Epithelial cell of proximal tubule (primary cell): Measurements from ENCODE around the gene TMEM182. TPM values are rescaled to one million over a fixed set of nuclear protein-coding genes. Genes with fewer than 3 reads are reported as not detected.

Experiments used
- DNase-seq: peaks from one replicate; pipeline ENCODE4 v3.0.0-alpha.2; 2011; ENCODE audit warnings: low read depth
- H3K4me3 ChIP-seq: 2 replicates; pipeline ENCODE4 v1.5.1; 2011; ENCODE audit warnings: low read depth, mild to moderate bottlenecking, low read length
- total RNA-seq: library from RNA; depleted of rRNA; stranded (reverse); fragments of >200 nt; gene quantifications from 2 replicates; pipeline ENCODE4 v1.2.3, GENCODE V29; 2015
- TF ChIP-seq, protein P1 (sequence below): conservative IDR thresholded peaks from 2 replicates; pipeline ENCODE4 v1.5.1; 2012; ENCODE audit warnings: low read depth, mild to moderate bottlenecking, low read length

The TMEM182 gene
- total RNA-seq, 1 donor from 2014 or later = 4.2 TPM

GRCh38 chr2:102798181-102798580, 36.4 kb downstream of the TMEM182 start:
- DNase-seq = no peak
- no peak overlapping the region for H3K4me3 ChIP-seq
- TF ChIP-seq, protein P1, sequence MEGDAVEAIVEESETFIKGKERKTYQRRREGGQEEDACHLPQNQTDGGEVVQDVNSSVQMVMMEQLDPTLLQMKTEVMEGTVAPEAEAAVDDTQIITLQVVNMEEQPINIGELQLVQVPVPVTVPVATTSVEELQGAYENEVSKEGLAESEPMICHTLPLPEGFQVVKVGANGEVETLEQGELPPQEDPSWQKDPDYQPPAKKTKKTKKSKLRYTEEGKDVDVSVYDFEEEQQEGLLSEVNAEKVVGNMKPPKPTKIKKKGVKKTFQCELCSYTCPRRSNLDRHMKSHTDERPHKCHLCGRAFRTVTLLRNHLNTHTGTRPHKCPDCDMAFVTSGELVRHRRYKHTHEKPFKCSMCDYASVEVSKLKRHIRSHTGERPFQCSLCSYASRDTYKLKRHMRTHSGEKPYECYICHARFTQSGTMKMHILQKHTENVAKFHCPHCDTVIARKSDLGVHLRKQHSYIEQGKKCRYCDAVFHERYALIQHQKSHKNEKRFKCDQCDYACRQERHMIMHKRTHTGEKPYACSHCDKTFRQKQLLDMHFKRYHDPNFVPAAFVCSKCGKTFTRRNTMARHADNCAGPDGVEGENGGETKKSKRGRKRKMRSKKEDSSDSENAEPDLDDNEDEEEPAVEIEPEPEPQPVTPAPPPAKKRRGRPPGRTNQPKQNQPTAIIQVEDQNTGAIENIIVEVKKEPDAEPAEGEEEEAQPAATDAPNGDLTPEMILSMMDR = no peak

DNA sequence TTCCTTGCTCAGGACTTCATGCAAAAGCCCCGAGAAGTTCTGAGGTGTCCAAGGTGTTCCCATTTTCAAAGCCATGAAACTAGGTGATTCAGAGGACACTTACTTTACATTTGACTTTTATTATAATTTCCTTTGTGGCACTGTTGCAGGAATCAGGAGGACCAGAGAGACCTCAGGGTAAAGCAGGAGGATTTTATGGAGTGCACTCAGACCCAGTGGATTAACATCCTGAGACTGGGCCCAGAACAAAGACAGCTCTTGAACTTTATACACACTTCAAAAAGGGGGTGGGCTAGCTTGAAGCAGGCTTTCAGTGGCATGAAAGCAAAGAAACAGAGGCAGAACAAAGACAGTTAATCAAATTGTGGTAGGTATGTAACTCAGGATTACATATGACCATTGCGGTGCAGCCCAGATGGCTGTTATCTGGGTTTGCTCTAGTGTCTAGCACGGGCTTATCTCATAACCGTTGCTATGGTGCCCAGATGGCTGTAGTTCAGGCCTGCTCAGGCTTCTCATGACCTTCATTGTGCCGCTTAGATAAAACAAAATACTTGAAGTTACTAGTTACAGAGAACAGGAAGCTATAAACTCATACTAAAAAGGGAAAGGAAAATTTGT, 39.4 kb downstream of the TMEM182 start:
- TF ChIP-seq, protein P1 = no peak
- no peak for DNase-seq
- no peak overlapping the region for H3K4me3 ChIP-seq

- TF ChIP-seq, protein P1 = no peak
- H3K4me3 ChIP-seq = no peak overlapping the region
- DNase-seq = no peak
Observed at GRCh38 chr2:102801858-102802699, 40.2 kb downstream of the TMEM182 start.

GRCh38 chr2:102803041-102803896, 41.4 kb downstream of the TMEM182 start:
- TF ChIP-seq, protein P1 = no peak

GRCh38 chr2:102803897-102804217, 42.0 kb downstream of the TMEM182 start:
- no peak for DNase-seq
- no peak overlapping the region for H3K4me3 ChIP-seq
- TF ChIP-seq, protein P1 = no peak

More at GRCh38 chr2:102803041-102803896, 41.4 kb downstream of the TMEM182 start:
- no peak for DNase-seq
- H3K4me3 ChIP-seq = no peak overlapping the region

DNA sequence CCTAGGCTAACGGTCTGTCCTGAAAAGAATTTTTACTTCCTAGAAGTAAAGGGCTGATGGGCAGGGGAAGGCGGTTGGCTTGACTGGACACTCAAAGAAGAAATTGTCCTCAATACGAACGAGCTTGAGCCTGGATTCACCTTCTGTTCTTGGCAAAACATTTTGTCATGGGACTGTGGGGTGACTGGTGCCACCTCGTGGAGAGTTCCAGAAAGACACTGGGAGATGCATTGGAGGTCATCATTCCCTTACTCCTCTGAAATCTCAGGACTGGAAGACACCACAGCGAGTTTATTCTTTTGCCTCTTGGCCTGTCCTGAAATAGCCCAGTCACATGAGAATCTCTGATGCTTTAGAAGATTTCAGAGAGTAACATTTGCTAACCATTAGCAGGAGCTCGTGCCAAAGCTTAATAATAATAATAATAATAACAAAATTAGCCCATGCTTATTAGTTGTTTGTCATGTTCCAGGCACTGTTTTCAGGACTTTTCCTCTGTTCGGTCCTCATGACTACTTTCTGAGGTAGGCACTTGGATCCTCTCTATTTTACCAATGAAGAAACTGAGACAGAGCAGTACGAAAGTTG, 44.5 kb downstream of the TMEM182 start:
- no peak overlapping the region for H3K4me3 ChIP-seq
- peak; percentile 31 for DNase-seq
- TF ChIP-seq, protein P1 = peak; percentile 95
